ENCODE results near the gene SLC25A23.

DNA sequence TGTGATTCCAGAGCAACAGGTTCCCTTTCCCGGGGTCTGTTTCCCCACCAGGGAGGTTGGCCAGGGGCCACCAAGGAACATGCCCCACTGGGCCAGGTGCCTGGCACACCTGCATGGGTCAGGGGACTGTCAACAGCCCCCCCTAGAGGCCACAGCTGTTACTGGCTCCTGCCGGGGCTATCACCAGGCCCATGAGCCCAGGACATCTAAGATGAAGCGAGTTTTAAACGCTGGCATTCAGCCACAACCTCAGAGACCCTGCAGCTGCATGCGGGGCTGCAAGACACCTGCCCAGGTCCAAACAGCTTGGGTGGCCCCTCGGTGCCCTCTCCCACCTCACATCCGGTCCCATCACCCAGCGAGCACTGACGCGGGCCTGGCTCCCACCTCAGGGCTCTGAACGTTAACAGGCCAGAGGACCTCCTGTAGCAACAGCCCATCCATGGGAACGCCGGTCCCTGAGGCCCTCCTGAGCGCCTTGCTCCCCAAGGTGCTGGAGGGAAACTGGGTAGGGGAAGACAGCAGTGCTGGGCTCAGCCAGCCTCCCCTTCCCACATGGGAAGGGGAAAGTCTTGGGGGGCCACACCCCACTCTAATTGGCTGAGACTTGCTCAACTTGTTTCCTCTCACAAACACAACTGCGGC, 47.0 kb downstream of the SLC25A23 start:
- TF ChIP-seq ZFX (IDR thresholded peaks at IDR 0.05): no peak
- TF ChIP-seq, protein P1, sequence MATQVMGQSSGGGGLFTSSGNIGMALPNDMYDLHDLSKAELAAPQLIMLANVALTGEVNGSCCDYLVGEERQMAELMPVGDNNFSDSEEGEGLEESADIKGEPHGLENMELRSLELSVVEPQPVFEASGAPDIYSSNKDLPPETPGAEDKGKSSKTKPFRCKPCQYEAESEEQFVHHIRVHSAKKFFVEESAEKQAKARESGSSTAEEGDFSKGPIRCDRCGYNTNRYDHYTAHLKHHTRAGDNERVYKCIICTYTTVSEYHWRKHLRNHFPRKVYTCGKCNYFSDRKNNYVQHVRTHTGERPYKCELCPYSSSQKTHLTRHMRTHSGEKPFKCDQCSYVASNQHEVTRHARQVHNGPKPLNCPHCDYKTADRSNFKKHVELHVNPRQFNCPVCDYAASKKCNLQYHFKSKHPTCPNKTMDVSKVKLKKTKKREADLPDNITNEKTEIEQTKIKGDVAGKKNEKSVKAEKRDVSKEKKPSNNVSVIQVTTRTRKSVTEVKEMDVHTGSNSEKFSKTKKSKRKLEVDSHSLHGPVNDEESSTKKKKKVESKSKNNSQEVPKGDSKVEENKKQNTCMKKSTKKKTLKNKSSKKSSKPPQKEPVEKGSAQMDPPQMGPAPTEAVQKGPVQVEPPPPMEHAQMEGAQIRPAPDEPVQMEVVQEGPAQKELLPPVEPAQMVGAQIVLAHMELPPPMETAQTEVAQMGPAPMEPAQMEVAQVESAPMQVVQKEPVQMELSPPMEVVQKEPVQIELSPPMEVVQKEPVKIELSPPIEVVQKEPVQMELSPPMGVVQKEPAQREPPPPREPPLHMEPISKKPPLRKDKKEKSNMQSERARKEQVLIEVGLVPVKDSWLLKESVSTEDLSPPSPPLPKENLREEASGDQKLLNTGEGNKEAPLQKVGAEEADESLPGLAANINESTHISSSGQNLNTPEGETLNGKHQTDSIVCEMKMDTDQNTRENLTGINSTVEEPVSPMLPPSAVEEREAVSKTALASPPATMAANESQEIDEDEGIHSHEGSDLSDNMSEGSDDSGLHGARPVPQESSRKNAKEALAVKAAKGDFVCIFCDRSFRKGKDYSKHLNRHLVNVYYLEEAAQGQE (IDR thresholded peaks at IDR 0.05; ENCODE audit: low read depth): no peak
- TF ChIP-seq, protein P2, sequence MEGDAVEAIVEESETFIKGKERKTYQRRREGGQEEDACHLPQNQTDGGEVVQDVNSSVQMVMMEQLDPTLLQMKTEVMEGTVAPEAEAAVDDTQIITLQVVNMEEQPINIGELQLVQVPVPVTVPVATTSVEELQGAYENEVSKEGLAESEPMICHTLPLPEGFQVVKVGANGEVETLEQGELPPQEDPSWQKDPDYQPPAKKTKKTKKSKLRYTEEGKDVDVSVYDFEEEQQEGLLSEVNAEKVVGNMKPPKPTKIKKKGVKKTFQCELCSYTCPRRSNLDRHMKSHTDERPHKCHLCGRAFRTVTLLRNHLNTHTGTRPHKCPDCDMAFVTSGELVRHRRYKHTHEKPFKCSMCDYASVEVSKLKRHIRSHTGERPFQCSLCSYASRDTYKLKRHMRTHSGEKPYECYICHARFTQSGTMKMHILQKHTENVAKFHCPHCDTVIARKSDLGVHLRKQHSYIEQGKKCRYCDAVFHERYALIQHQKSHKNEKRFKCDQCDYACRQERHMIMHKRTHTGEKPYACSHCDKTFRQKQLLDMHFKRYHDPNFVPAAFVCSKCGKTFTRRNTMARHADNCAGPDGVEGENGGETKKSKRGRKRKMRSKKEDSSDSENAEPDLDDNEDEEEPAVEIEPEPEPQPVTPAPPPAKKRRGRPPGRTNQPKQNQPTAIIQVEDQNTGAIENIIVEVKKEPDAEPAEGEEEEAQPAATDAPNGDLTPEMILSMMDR (IDR thresholded peaks at IDR 0.05 in 2 of 3, conservative IDR thresholded peaks at IDR 0.05 in 1 of 3; ENCODE audit: borderline replicate concordance in 1 of 3, insufficient read depth in 1 of 3, low read depth in 2 of 3, low read length in 2 of 3): peak; percentile 48 to 95 (median 87); a peak in 5 of 6 replicates
- TF ChIP-seq EZH2 (IDR thresholded peaks at IDR 0.05): no peak
- no peak for TF ChIP-seq POLR2A (IDR thresholded peaks at IDR 0.05; ENCODE audit: borderline replicate concordance, extremely low read depth, insufficient read depth, insufficient read length)
- TF ChIP-seq RAD21 (IDR thresholded peaks at IDR 0.05; ENCODE audit: low read depth): peak; percentile 57
- no peak; the same call in 1 of the 2 replicates for TF ChIP-seq POLR2AphosphoS5 (IDR thresholded peaks at IDR 0.05; ENCODE audit: low read depth, low read length)
- TF ChIP-seq JUND (IDR thresholded peaks at IDR 0.05): no peak
- no peak for TF ChIP-seq ATF3 (IDR thresholded peaks at IDR 0.05)
- TF ChIP-seq EZH2phosphoT487 (IDR thresholded peaks at IDR 0.05; ENCODE audit: borderline replicate concordance): no peak

Measured in HCT116 (cell line).